CD4-positive, alpha-beta T cell (primary cell): ENCODE measurements around the gene TCF7L2. TPM values are rescaled to one million over a fixed set of nuclear protein-coding genes. Genes with fewer than 3 reads are reported as not detected.

Source experiments
- ATAC-seq: fragments of 200-7000 bp; cut with Tn5 transposase; one replicate; pipeline ENCODE4 v1.10.0; 2022; ENCODE audit warnings: mild to moderate bottlenecking; ENCODE audit not compliant: poor library complexity
- CTCF ChIA-PET: fragments of 350-600 bp; sonication (Branson Sonifier 250); formaldehyde crosslinking; loops from one replicate; lab custom pipeline; 2021; ENCODE audit warnings: antibody characterized with exemption, inconsistent platforms; lab: Charles Lee
- POLR2A ChIA-PET: fragments of 350-600 bp; sonication (Branson Sonifier 250); formaldehyde crosslinking; loops from one replicate; lab custom pipeline; 2021; ENCODE audit warnings: antibody characterized with exemption, inconsistent platforms; lab: Charles Lee
- DNase-seq, 14 experiments: peaks; one replicate each; pipeline ENCODE4 v3.0.0-alpha.2; 2013 to 2020; ENCODE audit warnings: mixed read lengths in 2 of 14
- H3K27ac ChIP-seq, 2 donors: one replicate each; pipeline versions ENCODE4 v1.5.1 to v1.7.0; 2013; ENCODE audit warnings: low read length in 2 of 2, low read depth in 1 of 2, mild to moderate bottlenecking in 1 of 2
- H3K27me3 ChIP-seq, 2 experiments: 1 replicate in 1 of 2; 2 replicates in 1 of 2; pipeline versions ENCODE4 v1.6.1 to v1.7.0; 2013; ENCODE audit warnings: low read length in 2 of 2, control low read depth in 1 of 2, mild to moderate bottlenecking in 1 of 2, moderate library complexity in 1 of 2; ENCODE audit not compliant: insufficient read depth in 2 of 2, control insufficient read depth in 1 of 2
- H3K36me3 ChIP-seq: one replicate; pipeline ENCODE4 v1.6.1; 2013; ENCODE audit warnings: low read length, control low read depth; ENCODE audit not compliant: insufficient read depth
- H3K4me1 ChIP-seq: one replicate; pipeline ENCODE4 v1.6.1; 2013; ENCODE audit warnings: low read length, control low read depth; ENCODE audit not compliant: insufficient read depth
- H3K4me3 ChIP-seq: one replicate; pipeline ENCODE4 v1.5.1; 2013; ENCODE audit warnings: mild to moderate bottlenecking, low read length, moderate library complexity
- H3K9me3 ChIP-seq, 2 experiments: 1 replicate in 1 of 2; 2 replicates in 1 of 2; pipeline versions ENCODE4 v1.6.1 to v1.7.0; 2013; ENCODE audit warnings: low read length in 2 of 2, mild to moderate bottlenecking in 2 of 2, control low read depth in 1 of 2, moderate library complexity in 1 of 2; ENCODE audit not compliant: control insufficient read depth in 1 of 2, insufficient read depth in 1 of 2
- H3K27ac Mint-ChIP-seq: one replicate; pipeline ENCODE4 v1.8.0; 2020; ENCODE audit warnings: mixed read lengths
- H3K27me3 Mint-ChIP-seq: one replicate; pipeline ENCODE4 v1.8.0; 2021; ENCODE audit warnings: mixed read lengths
- H3K36me3 Mint-ChIP-seq: one replicate; pipeline ENCODE4 v1.8.0; 2021; ENCODE audit warnings: low read depth, mixed read lengths
- H3K4me1 Mint-ChIP-seq: one replicate; pipeline ENCODE4 v1.8.0; 2021; ENCODE audit warnings: low read depth, mixed read lengths
- H3K4me3 Mint-ChIP-seq: one replicate; pipeline ENCODE4 v1.8.0; 2020; ENCODE audit warnings: mild to moderate bottlenecking, mixed read lengths
- H3K9me3 Mint-ChIP-seq: one replicate; pipeline ENCODE4 v1.8.0; 2020; ENCODE audit warnings: mixed read lengths
- CTCF ChIP-seq: fragments of 200-600 bp; IDR thresholded peaks from one replicate; pipeline ENCODE4 v1.8.0; 2022; ENCODE audit warnings: antibody characterized with exemption, mild to moderate bottlenecking
- intact Hi-C, 2 experiments: fragments of 100-400 bp; cut with DNase I in 1 of 2; cut with micrococcal nuclease in 1 of 2; formaldehyde crosslinking; loops; one replicate each; pipeline versions ENCODE4 v1.15.1 to v1.9.0; 2023 to 2025; cut with DNase I, micrococcal nuclease
- total RNA-seq, 174 experiments: library from RNA in 2 of 174; stranded (reverse) in 2 of 174; gene quantifications; one replicate each; pipeline ENCODE4 v1.2.3 and lab custom pipeline; 2021 to 2026

TCF7L2 gene
- total RNA-seq, 2 experiments from 2014 or later, result 4.2 to 4.4 TPM

- Histone ChIP-seq H3K4me3 (no peak overlapping the region), H3K27ac (no peak overlapping the region), H3K36me3 (no peaks in the 10 kb centered on the region), H3K27me3 (peaks cover 13 to 44% of the 10 kb centered on the region in 2 experiments), H3K9me3 (no peaks in the 10 kb centered on the region), H3K4me1 (peaks cover 16% of the 10 kb centered on the region)
- ATAC-seq (no peak), DNase-seq (no peak)
- H3K27ac Mint-ChIP-seq, result no peak overlapping the region
- no peak for TF ChIP-seq CTCF
- peaks cover 18% of the 10 kb centered on the region for H3K4me1 Mint-ChIP-seq
- H3K36me3 Mint-ChIP-seq, result peaks cover 7% of the 10 kb centered on the region
- H3K4me3 Mint-ChIP-seq, result no peak overlapping the region
- H3K9me3 Mint-ChIP-seq, result no peaks in the 10 kb centered on the region
- ChIA-PET POLR2A (no interaction called here), CTCF (no interaction called here)
- peaks cover 60% of the 10 kb centered on the region for H3K27me3 Mint-ChIP-seq
- intact Hi-C loops, result no loop called here
These were observed 6.7 kb downstream of the TCF7L2 start for GRCh38 chr10:112956631-112957350.

GRCh38 chr10:112957640-112958092 lies 7.6 kb downstream of the TCF7L2 start:
- H3K27me3 ChIP-seq, result peaks cover 13 to 35% of the 10 kb centered on the region in 2 experiments
- ChIA-PET POLR2A (no interaction called here), CTCF (no interaction called here)
- intact Hi-C loops, result no loop called here
- H3K9me3 Mint-ChIP-seq, result no peaks in the 10 kb centered on the region
- no peak for ATAC-seq
- H3K27me3 Mint-ChIP-seq, result peaks cover 57% of the 10 kb centered on the region
- H3K4me1 ChIP-seq, result peaks cover 8% of the 10 kb centered on the region
- H3K36me3 Mint-ChIP-seq, result peaks cover 4% of the 10 kb centered on the region
- H3K27ac ChIP-seq, result no peak overlapping the region
- no peaks in the 10 kb centered on the region for H3K9me3 ChIP-seq
- H3K36me3 ChIP-seq, result no peaks in the 10 kb centered on the region
- DNase-seq, result no peak
- peaks cover 15% of the 10 kb centered on the region for H3K4me1 Mint-ChIP-seq
- H3K4me3 Mint-ChIP-seq, result no peak overlapping the region
- no peak overlapping the region for H3K27ac Mint-ChIP-seq
- no peak overlapping the region for H3K4me3 ChIP-seq
- TF ChIP-seq CTCF, result no peak

GRCh38 chr10:112958275-112958995 lies 8.4 kb downstream of the TCF7L2 start:
- no peak for TF ChIP-seq CTCF
- Histone ChIP-seq H3K27me3 (peaks cover 6 to 28% of the 10 kb centered on the region in 2 experiments), H3K9me3 (no peaks in the 10 kb centered on the region), H3K4me3 (no peak overlapping the region), H3K27ac (no peak overlapping the region), H3K36me3 (no peaks in the 10 kb centered on the region), H3K4me1 (peaks cover 3% of the 10 kb centered on the region)
- ChIA-PET CTCF (no interaction called here), POLR2A (no interaction called here)
- peaks cover 11% of the 10 kb centered on the region for H3K4me1 Mint-ChIP-seq
- H3K9me3 Mint-ChIP-seq, result no peaks in the 10 kb centered on the region
- peaks cover 50% of the 10 kb centered on the region for H3K27me3 Mint-ChIP-seq
- ATAC-seq (no peak), DNase-seq (no peak)
- no peak overlapping the region for H3K27ac Mint-ChIP-seq
- H3K4me3 Mint-ChIP-seq, result no peak overlapping the region
- H3K36me3 Mint-ChIP-seq, result no peaks in the 10 kb centered on the region
- intact Hi-C loops, result no loop called here
